ENCODE data around the gene ANGPTL2. TPM values are rescaled to one million over a fixed set of nuclear protein-coding genes. Genes with fewer than 3 reads are reported as not detected.

The ANGPTL2 gene
- total and polyA plus RNA-seq, 3 experiments from 2014 or later = not detected

- Histone ChIP-seq H3K4me3 (ENCODE audit: low read length) (no peak overlapping the region), H3K9me3 (ENCODE audit: low read length) (no peaks in the 10 kb centered on the region), H3K4me1 (ENCODE audit: insufficient read depth, low read length) (no peaks in the 10 kb centered on the region), H3K27ac (ENCODE audit: low read depth, low read length) (no peak overlapping the region), H3K36me3 (ENCODE audit: insufficient read depth, low read length) (no peaks in the 10 kb centered on the region), H3K27me3 (ENCODE audit: insufficient read depth, low read length, poor library complexity, severe bottlenecking) (no peaks in the 10 kb centered on the region)
- CTCF ChIA-PET = interaction anchor here (1.4 kb wide), 1 partner anchor 13 kb away, joined by 3 read pairs; no protein-coding TSS in a partner anchor
- H3K36me3 Mint-ChIP-seq = peaks cover 0 to 3% (median 0%) of the 10 kb centered on the region in 3 donors
- DNase-seq = peak in 1 of 5 donors; percentile 33
- POLR2A ChIA-PET = no interaction called here
- H3K27ac Mint-ChIP-seq = no peak overlapping the region
- H3K4me3 Mint-ChIP-seq = no peak overlapping the region
- H3K9me3 Mint-ChIP-seq = no peaks in the 10 kb centered on the region
- H3K27me3 Mint-ChIP-seq = no peaks in the 10 kb centered on the region
- no peaks in the 10 kb centered on the region for H3K4me1 Mint-ChIP-seq
Observed at GRCh38 chr9:127136880-127137639, 14.6 kb upstream of the ANGPTL2 start.

- Mint-ChIP-seq H3K4me3 (no peak overlapping the region), H3K36me3 (peaks cover 0 to 3% (median 0%) of the 10 kb centered on the region in 3 donors), H3K4me1 (no peaks in the 10 kb centered on the region), H3K9me3 (no peaks in the 10 kb centered on the region), H3K27ac (no peak overlapping the region), H3K27me3 (peaks cover 0 to 1% of the 10 kb centered on the region in 2 donors)
- Histone ChIP-seq H3K4me3 (ENCODE audit: low read length) (no peak overlapping the region), H3K27ac (ENCODE audit: low read depth, low read length) (no peak overlapping the region), H3K27me3 (ENCODE audit: insufficient read depth, low read length, poor library complexity, severe bottlenecking) (no peaks in the 10 kb centered on the region), H3K9me3 (ENCODE audit: low read length) (no peaks in the 10 kb centered on the region), H3K36me3 (ENCODE audit: insufficient read depth, low read length) (no peaks in the 10 kb centered on the region), H3K4me1 (ENCODE audit: insufficient read depth, low read length) (no peaks in the 10 kb centered on the region)
- CTCF ChIA-PET = interaction anchor here (1.4 kb wide), 1 partner anchor 13 kb away, joined by 3 read pairs; no protein-coding TSS in a partner anchor
- POLR2A ChIA-PET = no interaction called here
- no peak for DNase-seq
Observed at GRCh38 chr9:127136081-127136879, 13.8 kb upstream of the ANGPTL2 start.

- H3K36me3 Mint-ChIP-seq = peaks cover 0 to 3% (median 0%) of the 10 kb centered on the region in 3 donors
- Histone ChIP-seq H3K4me1 (ENCODE audit: insufficient read depth, low read length) (no peaks in the 10 kb centered on the region), H3K36me3 (ENCODE audit: insufficient read depth, low read length) (no peaks in the 10 kb centered on the region), H3K9me3 (ENCODE audit: low read length) (no peaks in the 10 kb centered on the region), H3K27ac (ENCODE audit: low read depth, low read length) (no peak overlapping the region), H3K27me3 (ENCODE audit: insufficient read depth, low read length, poor library complexity, severe bottlenecking) (no peaks in the 10 kb centered on the region), H3K4me3 (ENCODE audit: low read length) (no peak overlapping the region)
- H3K4me1 Mint-ChIP-seq = no peaks in the 10 kb centered on the region
- no peaks in the 10 kb centered on the region for H3K9me3 Mint-ChIP-seq
- ChIA-PET CTCF (no interaction called here), POLR2A (no interaction called here)
- no peak overlapping the region for H3K4me3 Mint-ChIP-seq
- no peak for DNase-seq
- peaks cover 0 to 1% of the 10 kb centered on the region in 2 donors for H3K27me3 Mint-ChIP-seq
- no peak overlapping the region for H3K27ac Mint-ChIP-seq
Observed at GRCh38 chr9:127135056-127135745, 12.8 kb upstream of the ANGPTL2 start.

GRCh38 chr9:127133739-127134167, 11.3 kb upstream of the ANGPTL2 start:
- no peaks in the 10 kb centered on the region for H3K4me1 Mint-ChIP-seq
- Histone ChIP-seq H3K9me3 (ENCODE audit: low read length) (no peaks in the 10 kb centered on the region), H3K36me3 (ENCODE audit: insufficient read depth, low read length) (no peaks in the 10 kb centered on the region), H3K4me1 (ENCODE audit: insufficient read depth, low read length) (no peaks in the 10 kb centered on the region), H3K4me3 (ENCODE audit: low read length) (no peak overlapping the region), H3K27ac (ENCODE audit: low read depth, low read length) (no peak overlapping the region), H3K27me3 (ENCODE audit: insufficient read depth, low read length, poor library complexity, severe bottlenecking) (no peaks in the 10 kb centered on the region)
- H3K36me3 Mint-ChIP-seq = peaks cover 0 to 3% (median 0%) of the 10 kb centered on the region in 3 donors
- no peak overlapping the region for H3K4me3 Mint-ChIP-seq
- ChIA-PET CTCF (no interaction called here), POLR2A (interaction anchor here (0.6 kb wide), 2 partner anchors 49 to 219 kb away, joined by 4 read pairs; partner anchors contain the start of gene RALGPS1)
- H3K27me3 Mint-ChIP-seq = peaks cover 0 to 1% of the 10 kb centered on the region in 2 donors
- DNase-seq = peak in 1 of 5 donors; percentile 24
- no peaks in the 10 kb centered on the region for H3K9me3 Mint-ChIP-seq
- H3K27ac Mint-ChIP-seq = peak overlapping the region in 1 of 8 donors; percentile 6

- no peaks in the 10 kb centered on the region for H3K27me3 ChIP-seq (ENCODE audit: insufficient read depth, low read length, poor library complexity, severe bottlenecking)
- no peaks in the 10 kb centered on the region for H3K4me1 ChIP-seq (ENCODE audit: insufficient read depth, low read length)
- H3K27ac ChIP-seq (ENCODE audit: low read depth, low read length) = no peak overlapping the region
- DNase-seq = peak in 1 of 5 donors; percentile 32
- H3K9me3 Mint-ChIP-seq = no peaks in the 10 kb centered on the region
- CTCF ChIA-PET = no interaction called here
- H3K36me3 Mint-ChIP-seq = peaks cover 0 to 3% (median 0%) of the 10 kb centered on the region in 3 donors
- no peaks in the 10 kb centered on the region for H3K9me3 ChIP-seq (ENCODE audit: low read length)
- H3K4me1 Mint-ChIP-seq = no peaks in the 10 kb centered on the region
- H3K27ac Mint-ChIP-seq = no peak overlapping the region
- H3K36me3 ChIP-seq (ENCODE audit: insufficient read depth, low read length) = no peaks in the 10 kb centered on the region
- peaks cover 1 to 2% of the 10 kb centered on the region in 2 donors for H3K27me3 Mint-ChIP-seq
- POLR2A ChIA-PET = interaction anchor here (0.6 kb wide), 1 partner anchor 219 kb away, joined by 4 read pairs; the partner anchor contains the start of gene RALGPS1
- no peak overlapping the region for H3K4me3 Mint-ChIP-seq
- H3K4me3 ChIP-seq (ENCODE audit: low read length) = no peak overlapping the region
Observed at GRCh38 chr9:127132921-127133647, 10.6 kb upstream of the ANGPTL2 start.

GRCh38 chr9:127132375-127132774, 9.9 kb upstream of the ANGPTL2 start:
- Mint-ChIP-seq H3K4me1 (no peaks in the 10 kb centered on the region), H3K4me3 (no peak overlapping the region), H3K27me3 (peaks cover 1 to 4% of the 10 kb centered on the region in 2 donors), H3K9me3 (no peaks in the 10 kb centered on the region), H3K36me3 (peaks cover 0 to 2% (median 0%) of the 10 kb centered on the region in 3 donors), H3K27ac (no peak overlapping the region)
- CTCF ChIA-PET = no interaction called here
- H3K36me3 ChIP-seq (ENCODE audit: insufficient read depth, low read length) = no peaks in the 10 kb centered on the region
- POLR2A ChIA-PET = no interaction called here
- H3K27me3 ChIP-seq (ENCODE audit: insufficient read depth, low read length, poor library complexity, severe bottlenecking) = no peaks in the 10 kb centered on the region
- no peak for DNase-seq
- H3K4me1 ChIP-seq (ENCODE audit: insufficient read depth, low read length) = no peaks in the 10 kb centered on the region
- H3K27ac ChIP-seq (ENCODE audit: low read depth, low read length) = no peak overlapping the region
- no peaks in the 10 kb centered on the region for H3K9me3 ChIP-seq (ENCODE audit: low read length)
- no peak overlapping the region for H3K4me3 ChIP-seq (ENCODE audit: low read length)

GRCh38 chr9:127131871-127132270, 9.4 kb upstream of the ANGPTL2 start:
- H3K27ac ChIP-seq (ENCODE audit: low read depth, low read length) = no peak overlapping the region
- no peaks in the 10 kb centered on the region for H3K27me3 ChIP-seq (ENCODE audit: insufficient read depth, low read length, poor library complexity, severe bottlenecking)
- no peaks in the 10 kb centered on the region for H3K36me3 ChIP-seq (ENCODE audit: insufficient read depth, low read length)
- Mint-ChIP-seq H3K4me3 (no peak overlapping the region), H3K4me1 (no peaks in the 10 kb centered on the region), H3K27me3 (peaks cover 1 to 4% of the 10 kb centered on the region in 2 donors), H3K36me3 (peaks cover 0 to 3% (median 0%) of the 10 kb centered on the region in 3 donors), H3K9me3 (no peaks in the 10 kb centered on the region), H3K27ac (no peak overlapping the region)
- ChIA-PET POLR2A (no interaction called here), CTCF (no interaction called here)
- H3K4me1 ChIP-seq (ENCODE audit: insufficient read depth, low read length) = no peaks in the 10 kb centered on the region
- DNase-seq = no peak
- no peaks in the 10 kb centered on the region for H3K9me3 ChIP-seq (ENCODE audit: low read length)
- no peak overlapping the region for H3K4me3 ChIP-seq (ENCODE audit: low read length)
